Body of pancreas (tissue), 4 donors: Measurements from ENCODE around the gene RNASEH2A. TPM values are rescaled to one million over a fixed set of nuclear protein-coding genes. Genes with fewer than 3 reads are reported as not detected.
"Not testable (repeated sequence)": the region's sequence is repeated elsewhere in the genome, so short reads cannot be mapped to it uniquely, and the experiment has no call there.

Source experiments
- ATAC-seq: fragments of 150-250 bp; one replicate; pipeline ENCODE4 v1.9.1; 2016
- DNase-seq, 4 donors: peaks; one replicate each; pipeline ENCODE4 v3.0.0-alpha.2; 2019
- H3K27ac ChIP-seq, 4 donors: fragments of 200-600 bp; sonication (generic); 1 replicate in 3 of 4; 2 replicates in 1 of 4; pipeline versions ENCODE4 v1.5.1 to v1.6.1; 2016 to 2019; ENCODE audit warnings: mild to moderate bottlenecking in 1 of 4, mixed read lengths in 1 of 4, moderate library complexity in 1 of 4
- H3K27me3 ChIP-seq, 2 donors: fragments of 200-600 bp; sonication (generic); one replicate each; pipeline ENCODE4 v1.6.0; 2016; ENCODE audit warnings: mild to moderate bottlenecking in 1 of 2
- H3K36me3 ChIP-seq, 2 donors: fragments of 200-600 bp; sonication (generic); replicated peaks in 1 of 2; 2 replicates each; pipeline ENCODE4 v1.5.1; 2016; ENCODE audit warnings: low read depth in 2 of 2; ENCODE audit not compliant: insufficient read depth in 1 of 2
- H3K4me1 ChIP-seq: fragments of 200-600 bp; sonication (generic); one replicate; pipeline ENCODE4 v1.6.0; 2016
- H3K4me3 ChIP-seq, 2 donors: fragments of 200-600 bp; sonication (generic); 1 replicate in 1 of 2; 2 replicates in 1 of 2; pipeline ENCODE4 v1.5.1; 2016 to 2019
- H3K9me3 ChIP-seq, 3 donors: fragments of 200-600 bp; sonication (generic); 1 replicate in 2 of 3; 2 replicates in 1 of 3; pipeline ENCODE4 v1.5.1; 2016
- POLR2A ChIP-seq, 3 donors: fragments of 450-650 bp; IDR thresholded peaks; one replicate each; pipeline ENCODE4 v1.6.1; 2016; ENCODE audit warnings: antibody characterized with exemption in 3 of 3, mild to moderate bottlenecking in 2 of 3
- WGBS, 2 donors: methylation state at CpG; one replicate each; pipeline ENCODE4 v1.1.5; 2017; 5-methylcytosine and 5-hydroxymethylcytosine counted together
- intact Hi-C: fragments of 100-400 bp; cut with DNase I; formaldehyde crosslinking; loops from one replicate; pipeline ENCODE4 v1.15.1; 2023
- total RNA-seq, 2 donors: library from RNA; depleted of rRNA; stranded (reverse); fragments of >200 nt; gene quantifications; one replicate each; pipeline ENCODE4 v1.1.0, GENCODE V29; 2016
- TF ChIP-seq, protein P1 (sequence below), 7 experiments: fragments of 450-650 bp in 4 of 7; fragments of 200-600 bp in 3 of 7; sonication (generic) in 3 of 7; IDR thresholded peaks; one replicate each; pipeline ENCODE4 v1.5.1; 2016 to 2019; ENCODE audit warnings: antibody characterized with exemption in 7 of 7

Gene RNASEH2A
- total RNA-seq, 2 donors from 2014 or later: 1.3 to 6.5 TPM

GRCh38 chr19:12842511-12842910, 36.1 kb downstream of the RNASEH2A start:
- TF ChIP-seq POLR2A (IDR thresholded peaks at IDR 0.05): no peak
- TF ChIP-seq, protein P1, sequence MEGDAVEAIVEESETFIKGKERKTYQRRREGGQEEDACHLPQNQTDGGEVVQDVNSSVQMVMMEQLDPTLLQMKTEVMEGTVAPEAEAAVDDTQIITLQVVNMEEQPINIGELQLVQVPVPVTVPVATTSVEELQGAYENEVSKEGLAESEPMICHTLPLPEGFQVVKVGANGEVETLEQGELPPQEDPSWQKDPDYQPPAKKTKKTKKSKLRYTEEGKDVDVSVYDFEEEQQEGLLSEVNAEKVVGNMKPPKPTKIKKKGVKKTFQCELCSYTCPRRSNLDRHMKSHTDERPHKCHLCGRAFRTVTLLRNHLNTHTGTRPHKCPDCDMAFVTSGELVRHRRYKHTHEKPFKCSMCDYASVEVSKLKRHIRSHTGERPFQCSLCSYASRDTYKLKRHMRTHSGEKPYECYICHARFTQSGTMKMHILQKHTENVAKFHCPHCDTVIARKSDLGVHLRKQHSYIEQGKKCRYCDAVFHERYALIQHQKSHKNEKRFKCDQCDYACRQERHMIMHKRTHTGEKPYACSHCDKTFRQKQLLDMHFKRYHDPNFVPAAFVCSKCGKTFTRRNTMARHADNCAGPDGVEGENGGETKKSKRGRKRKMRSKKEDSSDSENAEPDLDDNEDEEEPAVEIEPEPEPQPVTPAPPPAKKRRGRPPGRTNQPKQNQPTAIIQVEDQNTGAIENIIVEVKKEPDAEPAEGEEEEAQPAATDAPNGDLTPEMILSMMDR (IDR thresholded peaks at IDR 0.05): no peak
- ATAC-seq (no peak), DNase-seq (no peak)
- no peak overlapping the region for H3K27ac ChIP-seq
- H3K9me3 ChIP-seq: no peaks in the 10 kb centered on the region
- peaks cover 25% of the 10 kb centered on the region for H3K4me1 ChIP-seq
- no peak overlapping the region for H3K4me3 ChIP-seq
- intact Hi-C loops: loop anchor here (5.0 kb wide), 1 partner anchor 80 kb away; no protein-coding TSS in a partner anchor
- H3K36me3 ChIP-seq: no peaks in the 10 kb centered on the region
- 84 to 86% methylated on average over 18 of the region's 18 CpGs for WGBS, 2 donors
- peaks cover 0 to 21% of the 10 kb centered on the region in 2 donors for H3K27me3 ChIP-seq

- Histone ChIP-seq H3K9me3 (no peaks in the 10 kb centered on the region), H3K27me3 (peaks cover 0 to 17% of the 10 kb centered on the region in 2 donors), H3K36me3 (no peaks in the 10 kb centered on the region), H3K27ac (no peak overlapping the region), H3K4me1 (peaks cover 25% of the 10 kb centered on the region), H3K4me3 (no peak overlapping the region)
- no peak for DNase-seq
- no peak for ATAC-seq
- intact Hi-C loops: loop anchor here (5.0 kb wide), 1 partner anchor 81 kb away; no protein-coding TSS in a partner anchor
- no peak for TF ChIP-seq POLR2A (IDR thresholded peaks at IDR 0.05)
- TF ChIP-seq, protein P1 (IDR thresholded peaks at IDR 0.05): no peak
- WGBS, 2 donors: 62 to 79% methylated on average over 4 to 11 of the region's 11 CpGs
Observed at GRCh38 chr19:12843328-12843727, 36.9 kb downstream of the RNASEH2A start.

- Histone ChIP-seq H3K36me3 (no peaks in the 10 kb centered on the region), H3K4me3 (no peak overlapping the region), H3K4me1 (peaks cover 19% of the 10 kb centered on the region), H3K27me3 (peaks cover 0 to 17% of the 10 kb centered on the region in 2 donors), H3K27ac (no peak overlapping the region), H3K9me3 (no peaks in the 10 kb centered on the region)
- intact Hi-C loops: loop anchor here (5.0 kb wide), 1 partner anchor 82 kb away; no protein-coding TSS in a partner anchor
- TF ChIP-seq POLR2A (IDR thresholded peaks at IDR 0.05): no peak
- TF ChIP-seq, protein P1 (IDR thresholded peaks at IDR 0.05): no peak
- DNase-seq (no peak), ATAC-seq (no peak)
- 47 to 63% methylated on average over 3 of the region's 3 CpGs for WGBS, 2 donors
Observed at GRCh38 chr19:12843999-12844732, 37.8 kb downstream of the RNASEH2A start.

- H3K27ac ChIP-seq, H3K27me3 ChIP-seq, DNase-seq, H3K4me1 ChIP-seq, H3K36me3 ChIP-seq, ATAC-seq, H3K4me3 ChIP-seq, H3K9me3 ChIP-seq, intact Hi-C loops: not testable (repeated sequence)
- 75 to 79% methylated on average over 7 of the region's 7 CpGs for WGBS, 2 donors
Observed at GRCh38 chr19:12846613-12847012, 40.2 kb downstream of the RNASEH2A start.

- ATAC-seq: peak; percentile 97
- no peaks in the 10 kb centered on the region for H3K36me3 ChIP-seq
- no peak for TF ChIP-seq POLR2A (IDR thresholded peaks at IDR 0.05)
- TF ChIP-seq, protein P1 (IDR thresholded peaks at IDR 0.05): peak; percentile 93 to 99 (median 98)
- H3K4me1 ChIP-seq: peaks cover 9% of the 10 kb centered on the region
- no peaks in the 10 kb centered on the region for H3K9me3 ChIP-seq
- peak; percentile 85 to 92 (median 88) for DNase-seq
- intact Hi-C loops: no loop called here
- 10 to 31% methylated on average over 12 to 62 of the region's 69 CpGs for WGBS, 2 donors
- no peak overlapping the region for H3K27ac ChIP-seq
- no peak overlapping the region for H3K4me3 ChIP-seq
- peaks cover 0 to 2% of the 10 kb centered on the region in 2 donors for H3K27me3 ChIP-seq
Observed at GRCh38 chr19:12847159-12848139, 41.1 kb downstream of the RNASEH2A start.
